ENCODE measurements around the gene ANKRD24.
"Not testable (repeated sequence)": the region's sequence is repeated elsewhere in the genome, so short reads cannot be mapped to it uniquely, and the experiment has no call there.

ANKRD24 gene

GRCh38 chr19:4241824-4242430 is 59.4 kb downstream of the ANKRD24 start:
- no peak for DNase-seq (ENCODE audit: low spot score)
- TF ChIP-seq, protein P1, sequence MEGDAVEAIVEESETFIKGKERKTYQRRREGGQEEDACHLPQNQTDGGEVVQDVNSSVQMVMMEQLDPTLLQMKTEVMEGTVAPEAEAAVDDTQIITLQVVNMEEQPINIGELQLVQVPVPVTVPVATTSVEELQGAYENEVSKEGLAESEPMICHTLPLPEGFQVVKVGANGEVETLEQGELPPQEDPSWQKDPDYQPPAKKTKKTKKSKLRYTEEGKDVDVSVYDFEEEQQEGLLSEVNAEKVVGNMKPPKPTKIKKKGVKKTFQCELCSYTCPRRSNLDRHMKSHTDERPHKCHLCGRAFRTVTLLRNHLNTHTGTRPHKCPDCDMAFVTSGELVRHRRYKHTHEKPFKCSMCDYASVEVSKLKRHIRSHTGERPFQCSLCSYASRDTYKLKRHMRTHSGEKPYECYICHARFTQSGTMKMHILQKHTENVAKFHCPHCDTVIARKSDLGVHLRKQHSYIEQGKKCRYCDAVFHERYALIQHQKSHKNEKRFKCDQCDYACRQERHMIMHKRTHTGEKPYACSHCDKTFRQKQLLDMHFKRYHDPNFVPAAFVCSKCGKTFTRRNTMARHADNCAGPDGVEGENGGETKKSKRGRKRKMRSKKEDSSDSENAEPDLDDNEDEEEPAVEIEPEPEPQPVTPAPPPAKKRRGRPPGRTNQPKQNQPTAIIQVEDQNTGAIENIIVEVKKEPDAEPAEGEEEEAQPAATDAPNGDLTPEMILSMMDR (IDR thresholded peaks at IDR 0.05; ENCODE audit: poor library complexity, severe bottlenecking) = no peak
- Histone ChIP-seq H3K36me3 (ENCODE audit: low read depth) (no peaks in the 10 kb centered on the region), H3K4me3 (ENCODE audit: severe bottlenecking) (no peak overlapping the region), H3K27me3 (ENCODE audit: insufficient read depth, poor library complexity, severe bottlenecking) (no peaks in the 10 kb centered on the region), H3K4me1 (ENCODE audit: insufficient read depth, poor library complexity, severe bottlenecking) (no peaks in the 10 kb centered on the region), H3K9me3 (ENCODE audit: severe bottlenecking) (no peaks in the 10 kb centered on the region), H3K27ac (ENCODE audit: poor library complexity, severe bottlenecking) (no peak overlapping the region)
- ATAC-seq (ENCODE audit: low read depth) = no peak

DNA sequence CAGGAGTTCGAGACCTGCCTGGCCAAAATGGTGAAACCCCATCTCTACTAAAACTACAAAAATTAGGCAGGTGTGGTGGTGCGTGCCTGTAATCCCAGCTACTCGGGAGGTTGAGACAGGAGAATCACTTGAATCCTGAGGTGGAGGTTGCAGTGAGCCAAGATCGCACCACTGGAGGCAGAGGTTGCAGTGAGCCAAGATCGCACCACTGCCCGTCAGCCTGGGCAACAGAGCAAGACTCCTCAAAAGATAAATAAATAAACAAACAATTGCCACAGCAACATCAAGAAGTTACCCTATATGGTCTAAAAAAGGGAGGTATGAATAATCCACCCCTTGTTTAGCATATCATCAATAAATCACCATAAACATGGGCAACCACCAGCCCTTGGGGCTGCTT is 63.4 kb downstream of the ANKRD24 start:
- not testable (repeated sequence) for H3K27ac ChIP-seq (ENCODE audit: poor library complexity, severe bottlenecking); DNase-seq (ENCODE audit: low spot score); H3K4me1 ChIP-seq (ENCODE audit: insufficient read depth, poor library complexity, severe bottlenecking); ATAC-seq (ENCODE audit: low read depth); H3K4me3 ChIP-seq (ENCODE audit: severe bottlenecking); H3K27me3 ChIP-seq (ENCODE audit: insufficient read depth, poor library complexity, severe bottlenecking); H3K9me3 ChIP-seq (ENCODE audit: severe bottlenecking)
- H3K36me3 ChIP-seq (ENCODE audit: low read depth) = peaks cover 14% of the 10 kb centered on the region

GRCh38 chr19:4246767-4247593 is 64.5 kb downstream of the ANKRD24 start, which contains the start of gene YJU2:
YJU2 (plus strand) TSS chr19:4247080; CDS start chr19:4247147, 67 bp downstream.
- DNase-seq (ENCODE audit: low spot score) = peak; percentile 97
- no peaks in the 10 kb centered on the region for H3K9me3 ChIP-seq (ENCODE audit: severe bottlenecking)
- H3K27me3 ChIP-seq (ENCODE audit: insufficient read depth, poor library complexity, severe bottlenecking) = no peaks in the 10 kb centered on the region
- H3K4me1 ChIP-seq (ENCODE audit: insufficient read depth, poor library complexity, severe bottlenecking) = no peaks in the 10 kb centered on the region
- H3K36me3 ChIP-seq (ENCODE audit: low read depth) = peaks cover 18% of the 10 kb centered on the region
- TF ChIP-seq, protein P1 (IDR thresholded peaks at IDR 0.05; ENCODE audit: poor library complexity, severe bottlenecking) = peak; percentile 59
- peak within 1 kb of the TSS; percentile 78 for H3K4me3 ChIP-seq (ENCODE audit: severe bottlenecking)
- peak; percentile 93 for ATAC-seq (ENCODE audit: low read depth)
- H3K27ac ChIP-seq (ENCODE audit: poor library complexity, severe bottlenecking) = peak within 1 kb of the TSS; percentile 59

- no peaks in the 10 kb centered on the region for H3K4me1 ChIP-seq (ENCODE audit: insufficient read depth, poor library complexity, severe bottlenecking)
- H3K4me3 ChIP-seq (ENCODE audit: severe bottlenecking) = no peak overlapping the region
- ATAC-seq (ENCODE audit: low read depth) (no peak), DNase-seq (ENCODE audit: low spot score) (no peak)
- H3K27me3 ChIP-seq (ENCODE audit: insufficient read depth, poor library complexity, severe bottlenecking) = no peaks in the 10 kb centered on the region
- H3K9me3 ChIP-seq (ENCODE audit: severe bottlenecking) = no peaks in the 10 kb centered on the region
- no peak overlapping the region for H3K27ac ChIP-seq (ENCODE audit: poor library complexity, severe bottlenecking)
- TF ChIP-seq, protein P1 (IDR thresholded peaks at IDR 0.05; ENCODE audit: poor library complexity, severe bottlenecking) = no peak
- H3K36me3 ChIP-seq (ENCODE audit: low read depth) = peaks cover 58% of the 10 kb centered on the region
Measured at GRCh38 chr19:4256563-4256962, 74.1 kb downstream of the ANKRD24 start.

DNA sequence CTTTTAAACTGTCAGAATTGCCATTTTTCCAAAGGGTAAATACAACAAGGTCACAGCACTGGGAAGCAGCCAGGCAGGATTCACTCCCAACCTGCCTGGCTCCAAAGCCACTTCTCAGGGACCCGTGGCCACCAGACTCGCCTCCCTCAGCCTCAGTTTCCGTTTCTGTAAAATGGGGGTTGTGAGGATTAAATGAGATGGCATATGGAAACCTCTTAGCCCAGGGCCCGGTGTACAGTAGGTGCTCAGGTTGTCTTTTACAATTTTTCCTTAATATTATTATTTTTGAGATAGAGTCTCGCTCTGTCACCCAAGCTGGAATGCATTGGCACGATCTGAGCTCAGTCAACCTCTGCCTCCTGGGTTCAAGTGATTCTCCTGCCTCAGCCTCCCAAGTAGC is 74.5 kb downstream of the ANKRD24 start:
- no peaks in the 10 kb centered on the region for H3K4me1 ChIP-seq (ENCODE audit: insufficient read depth, poor library complexity, severe bottlenecking)
- no peak for DNase-seq (ENCODE audit: low spot score)
- H3K27ac ChIP-seq (ENCODE audit: poor library complexity, severe bottlenecking) = no peak overlapping the region
- no peaks in the 10 kb centered on the region for H3K9me3 ChIP-seq (ENCODE audit: severe bottlenecking)
- TF ChIP-seq, protein P1 (IDR thresholded peaks at IDR 0.05; ENCODE audit: poor library complexity, severe bottlenecking) = no peak
- no peak for ATAC-seq (ENCODE audit: low read depth)
- H3K36me3 ChIP-seq (ENCODE audit: low read depth) = peaks cover 54% of the 10 kb centered on the region
- no peak overlapping the region for H3K4me3 ChIP-seq (ENCODE audit: severe bottlenecking)
- no peaks in the 10 kb centered on the region for H3K27me3 ChIP-seq (ENCODE audit: insufficient read depth, poor library complexity, severe bottlenecking)
